SK-N-SH (cell line): ENCODE data around the gene TOM1L2. TPM values are rescaled to one million over a fixed set of nuclear protein-coding genes. Genes with fewer than 3 reads are reported as not detected.

ENCODE experiments used
- CTCF ChIA-PET: fragments of 300-600, 350-600 bp; formaldehyde crosslinking; extraction: SDS; loops from one replicate; lab custom pipeline; 2021; lab: Yijun Ruan, JAX
- POLR2A ChIA-PET: fragments of 350-600 bp; sonication (Branson Sonifier 250); formaldehyde crosslinking; extraction: SDS; loops from one replicate; lab custom pipeline; 2020; ENCODE audit warnings: antibody characterized with exemption, inconsistent platforms; lab: Yijun Ruan, JAX
- DNase-seq: peaks from one replicate; pipeline ENCODE4 v3.0.0; 2012
- H2AFZ ChIP-seq: fragments of 200-600 bp; sonication (generic); 2 replicates; pipeline ENCODE4 v1.8.1; 2016; ENCODE audit warnings: antibody characterized with exemption, mild to moderate bottlenecking, low read depth
- H3F3A ChIP-seq: fragments of 200-600 bp; sonication (generic); replicated peaks from 2 replicates; pipeline ENCODE3; 2016; ENCODE audit warnings: antibody characterized with exemption, mild to moderate bottlenecking; ENCODE audit not compliant: insufficient read depth
- H3K27ac ChIP-seq, 2 experiments: fragments of 200-500 bp in 1 of 2; fragments of 200-600 bp in 1 of 2; sonication (Bioruptor generic) in 1 of 2; sonication (generic), shearing (Covaris generic) in 1 of 2; 2 replicates each; pipeline versions ENCODE4 v1.5.1 to v1.6.1; 2014 to 2016; ENCODE audit warnings: low read depth in 2 of 2, inconsistent platforms in 1 of 2, low read length in 1 of 2, mild to moderate bottlenecking in 1 of 2, mixed read lengths in 1 of 2
- H3K27me3 ChIP-seq: fragments of 200-600 bp; sonication (generic), shearing (Covaris generic); 2 replicates; pipeline ENCODE4 v1.6.1; 2016; ENCODE audit warnings: mixed run types; ENCODE audit not compliant: insufficient read depth
- H3K36me3 ChIP-seq, 2 experiments: fragments of 200-500 bp in 1 of 2; fragments of 200-600 bp in 1 of 2; sonication (Bioruptor generic) in 1 of 2; sonication (generic) in 1 of 2; replicated peaks in 1 of 2; 2 replicates each; pipeline versions ENCODE3 to v1.5.1; 2014 to 2016; ENCODE audit warnings: low read length in 1 of 2, mild to moderate bottlenecking in 1 of 2; ENCODE audit not compliant: insufficient read depth in 2 of 2, control insufficient read depth in 1 of 2
- H3K4me1 ChIP-seq, 2 experiments: fragments of 200-500 bp in 1 of 2; fragments of 200-600 bp in 1 of 2; sonication (Bioruptor generic) in 1 of 2; sonication (generic), shearing (Covaris generic) in 1 of 2; 2 replicates each; pipeline versions ENCODE4 v1.5.1 to v1.6.1; 2014 to 2016; ENCODE audit warnings: low read depth in 1 of 2, low read length in 1 of 2, mixed run types in 1 of 2; ENCODE audit not compliant: insufficient read depth in 2 of 2, control insufficient read depth in 1 of 2
- H3K4me2 ChIP-seq: fragments of 200-600 bp; sonication (generic), shearing (Covaris generic); 2 replicates; pipeline ENCODE4 v1.6.1; 2017; ENCODE audit warnings: mixed run types
- H3K4me3 ChIP-seq, 2 experiments: fragments of 200-500 bp in 1 of 2; fragments of 200-600 bp in 1 of 2; sonication (Bioruptor generic) in 1 of 2; sonication (generic), shearing (Covaris generic) in 1 of 2; 2 replicates each; pipeline versions ENCODE4 v1.5.1 to v1.8.1; 2014 to 2016; ENCODE audit warnings: low read depth in 2 of 2, inconsistent platforms in 1 of 2, low read length in 1 of 2, mild to moderate bottlenecking in 1 of 2, mixed read lengths in 1 of 2, moderate library complexity in 1 of 2
- H3K79me2 ChIP-seq: fragments of 200-600 bp; sonication (generic); 2 replicates; pipeline ENCODE4 v1.8.1; 2017; ENCODE audit warnings: mild to moderate bottlenecking; ENCODE audit not compliant: insufficient read depth
- H3K9ac ChIP-seq: fragments of 200-600 bp; sonication (generic); 2 replicates; pipeline ENCODE4 v1.6.1; 2017; ENCODE audit warnings: mixed run types
- H3K9me2 ChIP-seq: fragments of 200-600 bp; sonication (generic); 2 replicates; pipeline ENCODE4 v1.6.1; 2017; ENCODE audit warnings: mixed run types
- H3K9me3 ChIP-seq: fragments of 200-600 bp; sonication (generic); 2 replicates; pipeline ENCODE4 v1.6.1; 2017; ENCODE audit warnings: mixed run types, mild to moderate bottlenecking, moderate library complexity
- H4K20me1 ChIP-seq: fragments of 200-600 bp; sonication (generic); 2 replicates; pipeline ENCODE4 v1.6.1; 2017; ENCODE audit warnings: mild to moderate bottlenecking, mixed run types; ENCODE audit not compliant: insufficient read depth
- EP300 ChIP-seq, 2 experiments: IDR thresholded peaks; 2 replicates each; pipeline versions ENCODE4 v1.4.0 to v1.6.1; 2012; ENCODE audit warnings: borderline replicate concordance in 1 of 2, low read depth in 1 of 2, low read length in 1 of 2
- GABPA ChIP-seq: IDR thresholded peaks from 2 replicates; pipeline ENCODE4 v1.4.0; 2012; ENCODE audit warnings: low read depth, mild to moderate bottlenecking
- GATA2 ChIP-seq: sonication (generic); formaldehyde crosslinking; IDR thresholded peaks from 2 replicates; pipeline ENCODE4 v1.5.0; 2020; ENCODE audit warnings: mild to moderate bottlenecking, missing genetic modification reagents
- JUND ChIP-seq: IDR thresholded peaks from 2 replicates; pipeline ENCODE4 v1.4.0; 2012
- MXI1 ChIP-seq: IDR thresholded peaks from 2 replicates; pipeline ENCODE4 v1.6.1; 2012; ENCODE audit warnings: mild to moderate bottlenecking, low read depth, low read length, improper control_type of control experiment
- NFIC ChIP-seq: IDR thresholded peaks from 2 replicates; pipeline ENCODE4 v1.4.0; 2012; ENCODE audit warnings: borderline replicate concordance
- NRF1 ChIP-seq: IDR thresholded peaks from 2 replicates; pipeline ENCODE4 v1.6.1; 2012; ENCODE audit warnings: low read depth, mild to moderate bottlenecking, low read length
- PBX3 ChIP-seq: IDR thresholded peaks from 2 replicates; pipeline ENCODE4; 2012
- RCOR1 ChIP-seq: fragments of 150-350 bp; IDR thresholded peaks from 2 replicates; pipeline ENCODE4 v1.6.1; 2017; ENCODE audit warnings: antibody characterized with exemption, low read length
- RFX5 ChIP-seq: IDR thresholded peaks from 2 replicates; pipeline ENCODE4 v1.6.1; 2012; ENCODE audit warnings: mild to moderate bottlenecking, improper control_type of control experiment, low read length
- SMC3 ChIP-seq: IDR thresholded peaks from 2 replicates; pipeline ENCODE4 v1.6.1; 2012; ENCODE audit warnings: low read depth, low read length, improper control_type of control experiment
- TAF1 ChIP-seq: IDR thresholded peaks from 2 replicates; pipeline ENCODE4 v1.6.1; 2012; ENCODE audit warnings: low read depth, mild to moderate bottlenecking, low read length, moderate library complexity, borderline replicate concordance
- TCF12 ChIP-seq: IDR thresholded peaks from 2 replicates; pipeline ENCODE4 v1.4.0; 2012
- ZBTB33 ChIP-seq: IDR thresholded peaks from 2 replicates; pipeline ENCODE4 v1.4.0; 2012; ENCODE audit warnings: low read depth, borderline replicate concordance
- WGBS: methylation state at CpG from one replicate; pipeline ENCODE4 v1.1.6; 2017; ENCODE audit warnings: low lambda C conversion rate; 5-methylcytosine and 5-hydroxymethylcytosine counted together
- polyA plus RNA-seq, 3 experiments: library from polyadenylated mRNA; depleted of rRNA; stranded (reverse); fragments of >200 nt; gene quantifications; 2 replicates each; pipeline ENCODE4 v1.2.3, GENCODE V29; 2012

Gene TOM1L2
- polyA plus RNA-seq, 1 of the 3 experiments (the other 2 are of a cell fraction) = 85.4 TPM

- Histone ChIP-seq H4K20me1 (no peaks in the 10 kb centered on the region; the same call in 1 of the 2 replicates), H3K36me3 (peaks cover 0 to 6% of the 10 kb centered on the region in 2 experiments), H3F3A (peaks cover 29% of the 10 kb centered on the region), H3K4me2 (no peak overlapping the region), H3K27me3 (no peaks in the 10 kb centered on the region), H3K4me3 (no peak overlapping the region), H3K9me2 (no peaks in the 10 kb centered on the region), H3K4me1 (peaks cover 14 to 44% of the 10 kb centered on the region in 2 experiments), H3K79me2 (peaks cover 90% of the 10 kb centered on the region), H3K9ac (no peak overlapping the region), H2AFZ (no peak overlapping the region), H3K9me3 (no peaks in the 10 kb centered on the region), H3K27ac (peak overlapping the region; percentile 8 to 72; a peak in 3 of 4 replicates)
- WGBS = 93% methylated on average over 2 of the region's 2 CpGs
- no peak for DNase-seq
- POLR2A ChIA-PET = no interaction called here
- TF ChIP-seq NFIC = no peak
- no peak for TF ChIP-seq MXI1
- TF ChIP-seq RCOR1 = no peak
- no peak for TF ChIP-seq ZBTB33
- TF ChIP-seq NRF1 = no peak
- no peak for TF ChIP-seq GATA2 (CRISPR knock-in tag)
- TF ChIP-seq SMC3 = no peak
- CTCF ChIA-PET = interaction anchor here (0.9 to 2.9 kb wide), 2 partner anchors 12 to 118 kb away, joined by 3 to 14 read pairs; no protein-coding TSS in a partner anchor
Measured at GRCh38 chr17:17931159-17931558, 41.0 kb downstream of the TOM1L2 start.

- H3K4me1 ChIP-seq = peaks cover 9 to 39% of the 10 kb centered on the region in 2 experiments
- POLR2A ChIA-PET = no interaction called here
- no peaks in the 10 kb centered on the region for H3K9me2 ChIP-seq
- H3K27me3 ChIP-seq = no peaks in the 10 kb centered on the region
- TF ChIP-seq PBX3 (peak; percentile 34), TAF1 (no peak), SMC3 (no peak), RCOR1 (no peak), JUND (no peak), GABPA (no peak), EP300 (IDR thresholded peaks at IDR 0.05; ENCODE audit: borderline replicate concordance in 1 of 2, low read depth in 1 of 2, low read length in 1 of 2) (no peak), TCF12 (peak; percentile 51; the same call in 1 of the 2 replicates), RFX5 (no peak)
- no peak overlapping the region for H3K4me3 ChIP-seq
- no peak overlapping the region for H3K9ac ChIP-seq
- H3K9me3 ChIP-seq = no peaks in the 10 kb centered on the region
- no peak overlapping the region for H3K4me2 ChIP-seq
- CTCF ChIA-PET = interaction anchor here (2.9 kb wide), 1 partner anchor 12 kb away, joined by 14 read pairs; no protein-coding TSS in a partner anchor
- H3K79me2 ChIP-seq = peaks cover 91% of the 10 kb centered on the region
- peak overlapping the region; percentile 49 to 72; a peak in 3 of 4 replicates for H3K27ac ChIP-seq
- DNase-seq = no peak
- H2AFZ ChIP-seq = no peak overlapping the region
- H3F3A ChIP-seq = peaks cover 28% of the 10 kb centered on the region
- no peaks in the 10 kb centered on the region; the same call in 1 of the 2 replicates for H4K20me1 ChIP-seq
- H3K36me3 ChIP-seq = peaks cover 0 to 6% of the 10 kb centered on the region in 2 experiments
Measured at GRCh38 chr17:17930674-17931073, 41.5 kb downstream of the TOM1L2 start.
